Upper lobe of left lung (tissue), 6 donors: ENCODE measurements around the gene ANKRD63. TPM values are rescaled to one million over a fixed set of nuclear protein-coding genes. Genes with fewer than 3 reads are reported as not detected.
A peak's percentile ranks its signal among the peaks of the same experiment; 100 is the strongest.

Source experiments
- ATAC-seq, 2 donors: fragments of 200-7000 bp; cut with Tn5 transposase; one replicate each; pipeline ENCODE4 v1.9.1; 2022; ENCODE audit warnings: mild to moderate bottlenecking in 2 of 2, moderate library complexity in 2 of 2; ENCODE audit not compliant: low FRiP score in 2 of 2
- DNase-seq, 2 donors: peaks; one replicate each; pipeline ENCODE4 v3.0.0-alpha.2; 2019 to 2020
- H3K27ac ChIP-seq, 4 donors: fragments of 200-600 bp; sonication (generic); one replicate each; pipeline ENCODE4 v1.5.1; 2016 to 2019
- H3K27me3 ChIP-seq, 4 donors: fragments of 200-600 bp; sonication (generic); one replicate each; pipeline ENCODE4 v1.5.1; 2017 to 2019
- H3K36me3 ChIP-seq, 4 donors: fragments of 200-600 bp; sonication (generic); one replicate each; pipeline ENCODE4 v1.5.1; 2016 to 2019
- H3K4me1 ChIP-seq, 4 donors: fragments of 200-600 bp; sonication (generic); one replicate each; pipeline ENCODE4 v1.5.1; 2018 to 2019
- H3K4me3 ChIP-seq, 4 donors: fragments of 200-600 bp; sonication (generic); one replicate each; pipeline ENCODE4 v1.5.1; 2017 to 2019; ENCODE audit warnings: mild to moderate bottlenecking in 2 of 4, moderate library complexity in 1 of 4
- H3K9me3 ChIP-seq, 4 donors: fragments of 200-600 bp; sonication (generic); one replicate each; pipeline ENCODE4 v1.5.1; 2018 to 2019
- CTCF ChIP-seq, 6 experiments: fragments of 450-650 bp in 4 of 6; fragments of 200-600 bp in 2 of 6; sonication (generic) in 2 of 6; IDR thresholded peaks; one replicate each; pipeline ENCODE4 v1.5.1; 2016 to 2019; ENCODE audit warnings: antibody characterized with exemption in 6 of 6
- EP300 ChIP-seq, 4 donors: sonication (generic); formaldehyde crosslinking; IDR thresholded peaks; one replicate each; pipeline ENCODE4 v1.5.1; 2017; ENCODE audit warnings: antibody characterized with exemption in 4 of 4, control low read depth in 2 of 4
- POLR2A ChIP-seq, 4 donors: fragments of 450-650 bp; IDR thresholded peaks; one replicate each; pipeline ENCODE4 v1.5.1; 2016 to 2017; ENCODE audit warnings: antibody characterized with exemption in 4 of 4, mild to moderate bottlenecking in 2 of 4
- POLR2AphosphoS5 ChIP-seq, 2 donors: sonication (generic); formaldehyde crosslinking; IDR thresholded peaks; one replicate each; pipeline ENCODE4 v1.5.1; 2017; ENCODE audit warnings: antibody characterized with exemption in 2 of 2
- WGBS, 2 donors: methylation state at CpG; one replicate each; pipeline ENCODE4 v1.1.5; 2017 to 2018; 5-methylcytosine and 5-hydroxymethylcytosine counted together
- total RNA-seq, 6 donors: library from RNA; depleted of rRNA in 4 of 6; stranded (reverse); fragments of >200 nt in 4 of 6; gene quantifications; one replicate each; pipeline versions ENCODE4 v1.1.0 to v1.2.1, GENCODE V29; 2016 to 2021
- donor health status: DM: no; HTN: no; CAD: no; lungs with moderate emphysema.
- donor health status: DM: no; HTN: yes; CAD: no; lungs with severe emphysema.

Gene ANKRD63
- total RNA-seq, 6 donors from 2014 or later, result 5.2 TPM; not detected in 5

- DNase-seq (peak in 1 of 2 donors; percentile 74), ATAC-seq (peak in 1 of 2 donors; percentile 70)
- WGBS, 2 donors, result 67 to 83% methylated on average over 4 to 5 of the region's 5 CpGs
- H3K4me3 ChIP-seq, result no peak overlapping the region
- no peaks in the 10 kb centered on the region for H3K36me3 ChIP-seq
- H3K27ac ChIP-seq, result peak overlapping the region in 2 of 4 donors; percentile 17 to 43
- H3K27me3 ChIP-seq, result no peaks in the 10 kb centered on the region
- peaks cover 0 to 11% (median 5%) of the 10 kb centered on the region in 4 donors for H3K4me1 ChIP-seq
- TF ChIP-seq EP300 (IDR thresholded peaks at IDR 0.05), result no peak
- no peak for TF ChIP-seq POLR2AphosphoS5 (IDR thresholded peaks at IDR 0.05)
- TF ChIP-seq POLR2A (IDR thresholded peaks at IDR 0.05), result no peak
- no peak for TF ChIP-seq CTCF (IDR thresholded peaks at IDR 0.05)
- H3K9me3 ChIP-seq, result no peaks in the 10 kb centered on the region
Observed at GRCh38 chr15:40244961-40245523, 37.8 kb downstream of the ANKRD63 start.

GRCh38 chr15:40243126-40243810 is 39.6 kb downstream of the ANKRD63 start:
- 80 to 81% methylated on average over 9 of the region's 9 CpGs for WGBS, 2 donors
- TF ChIP-seq EP300 (IDR thresholded peaks at IDR 0.05) (no peak), POLR2AphosphoS5 (IDR thresholded peaks at IDR 0.05) (no peak), POLR2A (IDR thresholded peaks at IDR 0.05) (no peak), CTCF (IDR thresholded peaks at IDR 0.05) (no peak)
- ATAC-seq, result no peak
- no peaks in the 10 kb centered on the region for H3K27me3 ChIP-seq
- no peak overlapping the region for H3K27ac ChIP-seq
- H3K4me1 ChIP-seq, result peaks cover 9 to 19% (median 11%) of the 10 kb centered on the region in 4 donors
- peak in 1 of 2 donors; percentile 15 for DNase-seq
- H3K4me3 ChIP-seq, result no peak overlapping the region
- no peaks in the 10 kb centered on the region for H3K36me3 ChIP-seq
- H3K9me3 ChIP-seq, result no peaks in the 10 kb centered on the region

- no peaks in the 10 kb centered on the region for H3K9me3 ChIP-seq
- no peaks in the 10 kb centered on the region for H3K36me3 ChIP-seq
- no peak for ATAC-seq
- peaks cover 9 to 19% (median 11%) of the 10 kb centered on the region in 4 donors for H3K4me1 ChIP-seq
- peak in 1 of 2 donors; percentile 16 for DNase-seq
- H3K4me3 ChIP-seq, result no peak overlapping the region
- no peak for TF ChIP-seq POLR2AphosphoS5 (IDR thresholded peaks at IDR 0.05)
- TF ChIP-seq EP300 (IDR thresholded peaks at IDR 0.05), result no peak
- no peak for TF ChIP-seq CTCF (IDR thresholded peaks at IDR 0.05)
- TF ChIP-seq POLR2A (IDR thresholded peaks at IDR 0.05), result no peak
- 83 to 93% methylated on average over 5 of the region's 5 CpGs for WGBS, 2 donors
- H3K27ac ChIP-seq, result no peak overlapping the region
- no peaks in the 10 kb centered on the region for H3K27me3 ChIP-seq
Observed at GRCh38 chr15:40242601-40243000, 40.3 kb downstream of the ANKRD63 start.

DNA sequence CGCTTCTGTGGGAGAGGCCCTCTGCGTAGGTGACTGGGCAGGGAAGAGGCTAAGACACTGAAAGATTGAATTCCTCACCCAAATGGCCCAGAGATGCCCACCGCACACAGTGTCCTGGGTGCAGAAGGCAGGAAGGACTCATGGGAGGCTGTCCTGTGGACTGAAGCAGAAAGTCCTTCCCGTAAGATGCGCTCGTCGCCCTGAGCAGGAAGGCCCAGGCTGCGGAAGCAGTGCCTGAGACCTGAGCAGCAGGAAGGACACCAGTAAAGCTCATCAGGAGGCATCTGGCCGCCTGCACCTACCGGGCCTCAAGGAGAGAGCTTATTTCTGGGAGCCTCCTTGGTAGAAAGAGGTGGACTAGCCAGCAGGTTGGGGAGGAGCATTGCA is 40.7 kb downstream of the ANKRD63 start:
- WGBS, 2 donors, result 93 to 96% methylated on average over 9 to 10 of the region's 10 CpGs
- H3K36me3 ChIP-seq, result no peaks in the 10 kb centered on the region
- H3K4me1 ChIP-seq, result peaks cover 9 to 19% (median 11%) of the 10 kb centered on the region in 4 donors
- ATAC-seq, result no peak
- TF ChIP-seq CTCF (IDR thresholded peaks at IDR 0.05) (no peak), POLR2A (IDR thresholded peaks at IDR 0.05) (no peak), EP300 (IDR thresholded peaks at IDR 0.05) (no peak), POLR2AphosphoS5 (IDR thresholded peaks at IDR 0.05) (no peak)
- DNase-seq, result no peak
- no peaks in the 10 kb centered on the region for H3K27me3 ChIP-seq
- no peak overlapping the region for H3K4me3 ChIP-seq
- no peak overlapping the region for H3K27ac ChIP-seq
- no peaks in the 10 kb centered on the region for H3K9me3 ChIP-seq
